Activated CD4-positive, alpha-beta T cell treated with anti-CD3 and anti-CD28 coated beads, Interleukin-2, amount 50 U/mL, for 4 hours (primary cell): ENCODE results near the gene BRIP1.
"Not testable (repeated sequence)": the region's sequence is repeated elsewhere in the genome, so short reads cannot be mapped to it uniquely, and the experiment has no call there.

Experiments
- DNase-seq, 2 experiments: peaks; one replicate each; pipeline ENCODE4 v3.0.0-alpha.2; 2020

The BRIP1 gene

GRCh38 chr17:61862975-61863800, at the start of gene BRIP1:
BRIP1 (minus strand) TSS chr17:61863528; CDS start chr17:61861539, 1,989 bp downstream.
- DNase-seq = peak; percentile 84

GRCh38 chr17:61908292-61909037, 45.1 kb upstream of the BRIP1 start:
- DNase-seq = no peak

GRCh38 chr17:61907361-61907760, 44.0 kb upstream of the BRIP1 start:
- DNase-seq = no peak

- DNase-seq = peak; percentile 5 to 8
These were observed 40.9 kb upstream of the BRIP1 start for GRCh38 chr17:61904094-61904710.

- DNase-seq = no peak
These were observed 39.9 kb upstream of the BRIP1 start for GRCh38 chr17:61903251-61903650.

GRCh38 chr17:61897548-61898180, 34.3 kb upstream of the BRIP1 start:
- no peak for DNase-seq

- DNase-seq = no peak
These were observed 32.1 kb upstream of the BRIP1 start for GRCh38 chr17:61895391-61895790.

GRCh38 chr17:61894310-61894709, 31.0 kb upstream of the BRIP1 start:
- not testable (repeated sequence) for DNase-seq

GRCh38 chr17:61887733-61888132, 24.4 kb upstream of the BRIP1 start:
- DNase-seq = not testable (repeated sequence)

- not testable (repeated sequence) for DNase-seq
These were observed 22.5 kb upstream of the BRIP1 start for GRCh38 chr17:61885865-61886264.

GRCh38 chr17:61884864-61885263, 21.5 kb upstream of the BRIP1 start:
- no peak for DNase-seq

- DNase-seq = no peak
These were observed 17.3 kb upstream of the BRIP1 start for GRCh38 chr17:61880589-61881102.

GRCh38 chr17:61878984-61879612, 15.8 kb upstream of the BRIP1 start:
- no peak for DNase-seq

- DNase-seq = no peak
These were observed 15.2 kb upstream of the BRIP1 start for GRCh38 chr17:61878520-61878919.

GRCh38 chr17:61877837-61878236, 14.5 kb upstream of the BRIP1 start:
- DNase-seq = no peak

GRCh38 chr17:61875804-61876203, 12.5 kb upstream of the BRIP1 start:
- no peak for DNase-seq

- no peak for DNase-seq
These were observed 12.0 kb upstream of the BRIP1 start for GRCh38 chr17:61875285-61875684.

GRCh38 chr17:61874075-61874474, 10.7 kb upstream of the BRIP1 start:
- no peak for DNase-seq

- DNase-seq = no peak
These were observed 8.8 kb upstream of the BRIP1 start for GRCh38 chr17:61872099-61872498.

- no peak for DNase-seq
These were observed 5.8 kb upstream of the BRIP1 start for GRCh38 chr17:61869138-61869537.

- no peak for DNase-seq
These were observed 4.7 kb upstream of the BRIP1 start for GRCh38 chr17:61868074-61868473.

GRCh38 chr17:61867033-61867432, 3.7 kb upstream of the BRIP1 start:
- no peak for DNase-seq

GRCh38 chr17:61863801-61864126, 436 bp upstream of the BRIP1 start:
- no peak for DNase-seq
